Esophagus squamous epithelium (tissue), 4 donors: ENCODE measurements around the gene CNTN4.

Source experiments
- CTCF ChIP-seq, 6 experiments: fragments of 450-650 bp in 4 of 6; fragments of 200-600 bp in 2 of 6; sonication (generic) in 2 of 6; IDR thresholded peaks; one replicate each; pipeline ENCODE4 v1.5.1; 2016 to 2019; ENCODE audit warnings: antibody characterized with exemption in 6 of 6, mild to moderate bottlenecking in 4 of 6, moderate library complexity in 4 of 6
- POLR2A ChIP-seq, 4 donors: fragments of 450-650 bp; IDR thresholded peaks; one replicate each; pipeline ENCODE4 v1.6.1; 2017; ENCODE audit warnings: antibody characterized with exemption in 4 of 4, mild to moderate bottlenecking in 4 of 4, moderate library complexity in 3 of 4

GRCh38 chr3:2826036-2826435, 727.4 kb downstream of the CNTN4 start:
- TF ChIP-seq POLR2A (IDR thresholded peaks at IDR 0.05) (no peak), CTCF (IDR thresholded peaks at IDR 0.05) (no peak)
